B cell (primary cell): ENCODE measurements around the gene P2RX7. TPM values are rescaled to one million over a fixed set of nuclear protein-coding genes. Genes with fewer than 3 reads are reported as not detected.

ENCODE experiments used
- ATAC-seq: fragments of 200-7000 bp; cut with Tn5 transposase; one replicate; pipeline ENCODE4 v1.10.0; 2021; ENCODE audit warnings: low read depth, mild to moderate bottlenecking, moderate number of reproducible peaks, moderate library complexity
- CTCF ChIA-PET: fragments of 350-600 bp; sonication (Branson Sonifier 250); formaldehyde crosslinking; loops from one replicate; lab custom pipeline; 2021; ENCODE audit warnings: antibody characterized with exemption, inconsistent platforms; lab: Charles Lee
- POLR2A ChIA-PET: fragments of 350-600 bp; sonication (Branson Sonifier 250); formaldehyde crosslinking; loops from one replicate; lab custom pipeline; 2021; ENCODE audit warnings: antibody characterized with exemption; lab: Charles Lee
- DNase-seq: peaks from one replicate; pipeline ENCODE4 v3.0.0; 2013
- H2AFZ ChIP-seq: 2 replicates; pipeline ENCODE4 v1.6.1; 2012; ENCODE audit warnings: mild to moderate bottlenecking, low read depth, low read length; ENCODE audit not compliant: insufficient read depth, poor library complexity, severe bottlenecking
- H3K27ac ChIP-seq, 2 donors: 1 replicate in 1 of 2; 2 replicates in 1 of 2; pipeline ENCODE4 v1.5.1; 2012 to 2013; ENCODE audit warnings: low read length in 2 of 2, mild to moderate bottlenecking in 2 of 2, moderate library complexity in 1 of 2
- H3K27me3 ChIP-seq, 4 experiments: fragments of 200-600 bp in 1 of 4; sonication (generic) in 1 of 4; replicated peaks in 1 of 4; 1 replicate in 2 of 4; 2 replicates in 2 of 4; pipeline versions ENCODE4 v1.6.1 to v1.7.0; 2013 to 2016; ENCODE audit warnings: low read length in 3 of 4, mild to moderate bottlenecking in 2 of 4, mixed read lengths in 1 of 4, moderate library complexity in 1 of 4; ENCODE audit not compliant: insufficient read depth in 4 of 4, control insufficient read depth in 3 of 4; ENCODE audit errors: control extremely low read depth in 1 of 4
- H3K36me3 ChIP-seq, 2 experiments: replicated peaks in 1 of 2; 1 replicate in 1 of 2; 2 replicates in 1 of 2; pipeline versions ENCODE4 v1.6.1 to v1.7.1; 2013; ENCODE audit warnings: low read length in 1 of 2; ENCODE audit not compliant: insufficient read depth in 2 of 2, control insufficient read depth in 1 of 2; ENCODE audit errors: control extremely low read depth in 1 of 2, extremely low read depth in 1 of 2
- H3K4me1 ChIP-seq, 2 donors: fragments of 200-600 bp in 1 of 2; sonication (generic) in 1 of 2; 1 replicate in 1 of 2; 2 replicates in 1 of 2; pipeline versions ENCODE4 v1.5.1 to v1.6.1; 2013 to 2017; ENCODE audit warnings: low read length in 2 of 2; ENCODE audit not compliant: control insufficient read depth in 2 of 2, insufficient read depth in 2 of 2
- H3K4me2 ChIP-seq: replicated peaks from 2 replicates; pipeline ENCODE3; 2012; ENCODE audit warnings: mild to moderate bottlenecking, low read depth, low read length; ENCODE audit not compliant: poor library complexity, severe bottlenecking
- H3K4me3 ChIP-seq, 5 experiments: fragments of 200-600 bp in 1 of 5; sonication (generic) in 1 of 5; 1 replicate in 3 of 5; 2 replicates in 2 of 5; pipeline versions ENCODE4 v1.5.1 to v1.7.0; 2011 to 2016; ENCODE audit warnings: low read length in 4 of 5, mild to moderate bottlenecking in 4 of 5, low read depth in 2 of 5, control low read depth in 1 of 5, moderate library complexity in 1 of 5; ENCODE audit not compliant: insufficient read depth in 1 of 5; ENCODE audit errors: control extremely low read depth in 1 of 5, extremely low read depth in 1 of 5
- H3K79me2 ChIP-seq: fragments of 200-600 bp; sonication (generic); one replicate; pipeline ENCODE4 v1.6.0; 2016; ENCODE audit warnings: low read length; ENCODE audit not compliant: control insufficient read depth, insufficient read depth
- H3K9ac ChIP-seq: fragments of 200-600 bp; sonication (generic); 2 replicates; pipeline ENCODE4 v1.6.1; 2017; ENCODE audit warnings: mild to moderate bottlenecking, low read length, moderate library complexity
- H3K9me3 ChIP-seq, 3 donors: one replicate each; pipeline versions ENCODE4 v1.6.1 to v1.7.1; 2013; ENCODE audit warnings: low read length in 2 of 3; ENCODE audit not compliant: control insufficient read depth in 2 of 3, insufficient read depth in 1 of 3; ENCODE audit errors: control extremely low read depth in 1 of 3
- H4K20me1 ChIP-seq: 2 replicates; pipeline ENCODE4 v1.6.0; 2012; ENCODE audit warnings: mild to moderate bottlenecking, low read length; ENCODE audit not compliant: insufficient read depth, control insufficient read depth, poor library complexity, severe bottlenecking
- H3K27ac Mint-ChIP-seq: one replicate; pipeline ENCODE4 v1.8.0; 2021; ENCODE audit warnings: mixed read lengths
- H3K27me3 Mint-ChIP-seq: one replicate; pipeline ENCODE4 v1.8.0; 2021; ENCODE audit warnings: mixed read lengths
- H3K4me1 Mint-ChIP-seq: one replicate; pipeline ENCODE4 v1.8.0; 2021; ENCODE audit warnings: mixed read lengths
- H3K4me3 Mint-ChIP-seq: one replicate; pipeline ENCODE4 v1.8.0; 2021; ENCODE audit warnings: mixed read lengths
- H3K9me3 Mint-ChIP-seq: one replicate; pipeline ENCODE4 v1.8.0; 2022; ENCODE audit warnings: mixed read lengths; ENCODE audit not compliant: insufficient read depth
- CTCF ChIP-seq: fragments of 200-600 bp; IDR thresholded peaks from one replicate; pipeline ENCODE4 v1.8.0; 2022; ENCODE audit warnings: antibody characterized with exemption, mild to moderate bottlenecking
- EZH2 ChIP-seq: IDR thresholded peaks from 2 replicates; pipeline ENCODE4 v1.6.1; 2012; ENCODE audit warnings: borderline replicate concordance, low read depth, mild to moderate bottlenecking, moderate library complexity, low read length; ENCODE audit not compliant: insufficient read depth, poor library complexity, severe bottlenecking
- WGBS: methylation state at CpG from one replicate; pipeline ENCODE4 v1.1.5; 2013; ENCODE audit warnings: missing lambda C conversion rate; ENCODE audit not compliant: insufficient coverage; 5-methylcytosine and 5-hydroxymethylcytosine counted together
- intact Hi-C: fragments of 100-400 bp; cut with micrococcal nuclease; formaldehyde crosslinking; loops from one replicate; pipeline ENCODE4 v1.10.0; 2022
- polyA plus RNA-seq: library from polyadenylated mRNA; depleted of rRNA; stranded (reverse); fragments of >200 nt; gene quantifications from 2 replicates; pipeline ENCODE4 v1.2.3, GENCODE V29; 2012
- total RNA-seq, 2 donors: library from RNA; stranded (reverse); fragments of 120-200 nt in 1 of 2; gene quantifications; 1 replicate in 1 of 2; 2 replicates in 1 of 2; pipeline versions ENCODE4 v1.2.3 to v1.2.4, GENCODE V29; 2013 to 2022

The P2RX7 gene
- total and polyA plus RNA-seq, 2 donors (not counting 1 experiment from before 2014, with no cell fraction given), result 5.3 to 6.3 TPM

GRCh38 chr12:121121805-121122204 is 10.9 kb upstream of the P2RX7 start:
- Mint-ChIP-seq H3K9me3 (no peaks in the 10 kb centered on the region), H3K27me3 (no peaks in the 10 kb centered on the region), H3K27ac (no peak overlapping the region), H3K4me1 (peaks cover 9% of the 10 kb centered on the region), H3K4me3 (no peak overlapping the region)
- no peak overlapping the region for H3K27ac ChIP-seq
- ATAC-seq (no peak), DNase-seq (no peak)
- intact Hi-C loops, result no loop called here
- no peak overlapping the region for H2AFZ ChIP-seq
- H4K20me1 ChIP-seq, result no peaks in the 10 kb centered on the region
- no peak overlapping the region for H3K4me3 ChIP-seq
- no peak overlapping the region for H3K9ac ChIP-seq
- no peak overlapping the region for H3K4me2 ChIP-seq
- H3K79me2 ChIP-seq, result no peaks in the 10 kb centered on the region
- TF ChIP-seq CTCF (no peak), EZH2 (no peak)
- 92% methylated on average over 4 of the region's 4 CpGs for WGBS
- H3K9me3 ChIP-seq, result peaks cover 0 to 3% (median 0%) of the 10 kb centered on the region in 3 donors
- H3K36me3 ChIP-seq, result no peaks in the 10 kb centered on the region
- CTCF ChIA-PET, result interaction anchor here (1.6 kb wide), 1 partner anchor 12 kb away, joined by 3 read pairs; no protein-coding TSS in a partner anchor
- H3K4me1 ChIP-seq, result peaks cover 4 to 6% of the 10 kb centered on the region in 2 donors
- POLR2A ChIA-PET, result no interaction called here
- H3K27me3 ChIP-seq, result no peaks in the 10 kb centered on the region

GRCh38 chr12:121123488-121123887 is 9.2 kb upstream of the P2RX7 start:
- no peak for DNase-seq
- ATAC-seq, result no peak
- Histone ChIP-seq H3K4me1 (peaks cover 14 to 18% of the 10 kb centered on the region in 2 donors), H3K27ac (no peak overlapping the region), H3K4me2 (no peak overlapping the region), H3K27me3 (no peaks in the 10 kb centered on the region), H3K9ac (no peak overlapping the region), H3K4me3 (no peak overlapping the region), H3K9me3 (peaks cover 0 to 5% (median 0%) of the 10 kb centered on the region in 3 donors), H3K79me2 (no peaks in the 10 kb centered on the region), H2AFZ (no peak overlapping the region), H4K20me1 (no peaks in the 10 kb centered on the region), H3K36me3 (no peaks in the 10 kb centered on the region)
- Mint-ChIP-seq H3K4me1 (peaks cover 23% of the 10 kb centered on the region), H3K27ac (no peak overlapping the region), H3K9me3 (no peaks in the 10 kb centered on the region), H3K27me3 (no peaks in the 10 kb centered on the region), H3K4me3 (no peak overlapping the region)
- ChIA-PET CTCF (no interaction called here), POLR2A (no interaction called here)
- no peak for TF ChIP-seq CTCF
- 100% methylated on average over 1 of the region's 2 CpGs for WGBS
- intact Hi-C loops, result no loop called here
